ENCODE data around the gene IL3. TPM values are rescaled to one million over a fixed set of nuclear protein-coding genes. Genes with fewer than 3 reads are reported as not detected.

The IL3 gene
- total RNA-seq, 1 donor from 2014 or later, result not detected

DNA sequence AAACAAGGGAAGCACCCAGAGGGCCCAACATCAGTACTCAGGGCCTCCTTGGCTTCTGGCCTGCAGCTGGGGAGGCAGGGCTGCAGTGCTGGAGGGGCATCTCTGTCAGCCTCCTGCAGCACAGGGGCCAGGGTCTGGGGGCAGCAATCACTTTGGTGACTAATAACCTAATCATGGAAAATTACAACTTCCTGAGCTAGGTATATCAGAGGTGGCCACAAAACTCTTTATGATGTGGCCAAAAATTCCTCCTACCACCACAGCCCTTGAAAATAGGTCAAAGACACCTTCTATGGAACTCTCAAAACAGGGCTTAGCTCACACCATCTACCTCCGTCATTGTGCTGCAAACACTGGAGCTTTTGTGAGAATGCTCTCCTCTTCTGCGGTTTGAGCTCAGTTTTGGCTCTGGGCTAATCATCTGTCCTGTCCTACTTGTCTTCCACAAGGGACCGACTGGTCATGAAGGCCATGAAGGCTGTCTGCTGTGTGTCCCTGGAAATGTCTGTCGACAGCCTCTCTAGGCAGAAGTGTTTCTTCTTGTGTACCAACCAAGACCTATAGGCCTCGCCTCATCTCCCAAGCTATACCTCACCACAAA is 41.7 kb downstream of the IL3 start:
- Histone ChIP-seq H3K36me3 (no peaks in the 10 kb centered on the region), H3K4me3 (no peak overlapping the region), H3K9me3 (no peaks in the 10 kb centered on the region), H3K27ac (peak overlapping the region; percentile 53), H3K4me1 (peaks cover 16% of the 10 kb centered on the region), H3K27me3 (no peaks in the 10 kb centered on the region)
- intact Hi-C loops (cut with DNase I), result loop anchor here (5.0 kb wide), 1 partner anchor 1875 kb away; no protein-coding TSS in a partner anchor
- TF ChIP-seq POLR2A (IDR thresholded peaks at IDR 0.05) (no peak), POLR2AphosphoS5 (IDR thresholded peaks at IDR 0.05; ENCODE audit: insufficient read depth in 1 of 2, low read depth in 1 of 2) (no peak)
- TF ChIP-seq, protein P1, sequence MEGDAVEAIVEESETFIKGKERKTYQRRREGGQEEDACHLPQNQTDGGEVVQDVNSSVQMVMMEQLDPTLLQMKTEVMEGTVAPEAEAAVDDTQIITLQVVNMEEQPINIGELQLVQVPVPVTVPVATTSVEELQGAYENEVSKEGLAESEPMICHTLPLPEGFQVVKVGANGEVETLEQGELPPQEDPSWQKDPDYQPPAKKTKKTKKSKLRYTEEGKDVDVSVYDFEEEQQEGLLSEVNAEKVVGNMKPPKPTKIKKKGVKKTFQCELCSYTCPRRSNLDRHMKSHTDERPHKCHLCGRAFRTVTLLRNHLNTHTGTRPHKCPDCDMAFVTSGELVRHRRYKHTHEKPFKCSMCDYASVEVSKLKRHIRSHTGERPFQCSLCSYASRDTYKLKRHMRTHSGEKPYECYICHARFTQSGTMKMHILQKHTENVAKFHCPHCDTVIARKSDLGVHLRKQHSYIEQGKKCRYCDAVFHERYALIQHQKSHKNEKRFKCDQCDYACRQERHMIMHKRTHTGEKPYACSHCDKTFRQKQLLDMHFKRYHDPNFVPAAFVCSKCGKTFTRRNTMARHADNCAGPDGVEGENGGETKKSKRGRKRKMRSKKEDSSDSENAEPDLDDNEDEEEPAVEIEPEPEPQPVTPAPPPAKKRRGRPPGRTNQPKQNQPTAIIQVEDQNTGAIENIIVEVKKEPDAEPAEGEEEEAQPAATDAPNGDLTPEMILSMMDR (IDR thresholded peaks at IDR 0.05), result no peak
- DNase-seq (ENCODE audit: extremely low spot score in 2 of 2), result no peak

DNA sequence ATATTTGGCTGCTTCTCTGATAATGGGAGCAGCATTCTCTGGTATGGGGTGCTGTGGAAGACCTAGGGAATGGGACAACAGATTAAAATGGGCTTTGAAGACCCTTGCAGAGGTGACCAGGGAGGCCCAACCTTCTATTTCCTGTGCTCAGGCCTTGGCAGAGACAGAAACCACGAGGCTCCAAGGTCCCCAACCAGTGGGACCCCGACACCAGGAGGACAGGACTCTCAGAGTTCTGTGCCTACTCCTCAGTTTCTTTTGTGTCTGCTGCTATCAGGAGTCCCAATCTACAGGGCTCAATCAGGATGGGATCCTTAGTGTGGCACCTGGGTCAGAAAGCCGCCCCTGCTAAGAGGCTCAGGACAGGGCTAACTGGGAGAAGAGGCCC is 42.5 kb downstream of the IL3 start:
- Histone ChIP-seq H3K36me3 (no peaks in the 10 kb centered on the region), H3K4me1 (peaks cover 16% of the 10 kb centered on the region), H3K4me3 (no peak overlapping the region), H3K27ac (peak overlapping the region; percentile 53), H3K27me3 (no peaks in the 10 kb centered on the region), H3K9me3 (no peaks in the 10 kb centered on the region)
- TF ChIP-seq, protein P1 (IDR thresholded peaks at IDR 0.05), result no peak
- TF ChIP-seq POLR2AphosphoS5 (IDR thresholded peaks at IDR 0.05; ENCODE audit: insufficient read depth in 1 of 2, low read depth in 1 of 2) (no peak), POLR2A (IDR thresholded peaks at IDR 0.05) (no peak)
- intact Hi-C loops (cut with DNase I), result loop anchor here (5.0 kb wide), 1 partner anchor 1874 kb away; no protein-coding TSS in a partner anchor
- DNase-seq (ENCODE audit: extremely low spot score in 2 of 2), result peak in 1 of 2 donors; percentile 70

DNA sequence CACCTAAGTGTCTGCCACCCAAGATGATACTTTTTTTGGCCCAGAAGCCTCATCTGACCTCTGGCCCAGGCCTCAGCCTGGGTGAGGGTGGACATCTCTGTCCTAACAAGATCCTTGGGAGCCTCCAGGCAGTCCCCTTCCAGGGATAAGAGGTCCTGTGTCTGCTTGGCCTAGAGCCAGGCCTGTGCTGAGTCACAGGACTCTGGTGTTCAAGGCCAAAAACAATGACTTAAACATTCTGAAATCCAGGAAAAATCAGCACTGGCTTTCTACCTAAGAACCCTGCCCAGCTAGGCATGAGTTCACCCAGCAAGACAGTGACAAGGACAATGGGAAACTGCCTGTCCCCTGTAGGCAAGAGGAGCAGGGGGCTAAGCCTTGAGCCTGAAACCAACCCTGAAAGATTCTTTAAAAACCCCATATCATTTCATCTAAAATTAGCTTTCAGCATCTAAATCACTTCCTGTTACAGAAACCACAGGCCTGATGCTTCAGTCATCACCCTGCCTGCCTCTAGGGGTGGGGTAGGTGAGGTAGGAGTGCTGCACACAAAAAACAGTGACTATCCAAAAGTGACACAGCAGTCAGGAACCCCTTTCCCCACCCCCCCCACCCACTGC is 43.0 kb downstream of the IL3 start:
- peaks cover 16% of the 10 kb centered on the region for H3K4me1 ChIP-seq
- TF ChIP-seq, protein P1 (IDR thresholded peaks at IDR 0.05), result no peak
- no peak for TF ChIP-seq POLR2AphosphoS5 (IDR thresholded peaks at IDR 0.05; ENCODE audit: insufficient read depth in 1 of 2, low read depth in 1 of 2)
- no peak for TF ChIP-seq POLR2A (IDR thresholded peaks at IDR 0.05)
- H3K36me3 ChIP-seq, result no peaks in the 10 kb centered on the region
- peak overlapping the region; percentile 53 for H3K27ac ChIP-seq
- H3K9me3 ChIP-seq, result no peaks in the 10 kb centered on the region
- H3K27me3 ChIP-seq, result no peaks in the 10 kb centered on the region
- intact Hi-C loops (cut with DNase I), result loop anchor here (5.0 kb wide), 1 partner anchor 1874 kb away; no protein-coding TSS in a partner anchor
- peak in 1 of 2 donors; percentile 83 for DNase-seq (ENCODE audit: extremely low spot score in 2 of 2)
- no peak overlapping the region for H3K4me3 ChIP-seq

DNA sequence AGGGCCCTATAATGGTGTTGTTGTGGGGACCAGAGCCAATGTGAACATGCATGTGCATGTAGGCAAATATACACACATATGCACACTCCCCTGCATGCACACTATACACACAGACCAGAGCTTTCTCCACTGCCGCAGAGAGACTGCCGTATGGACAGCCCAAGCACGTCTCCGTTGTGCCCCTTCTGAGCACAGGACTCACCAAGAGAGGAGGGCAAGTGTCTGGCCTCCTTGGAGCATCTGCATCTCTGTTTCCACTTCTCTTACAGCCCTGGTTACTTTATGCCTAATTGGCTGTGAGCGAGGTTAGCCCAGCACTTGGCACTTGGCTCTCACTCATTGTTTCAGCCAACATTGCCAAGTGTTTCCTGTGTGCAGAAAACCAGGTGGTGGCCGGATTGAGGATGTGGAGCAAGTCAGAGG is 43.5 kb downstream of the IL3 start:
- intact Hi-C loops (cut with DNase I), result loop anchor here (5.0 kb wide), 1 partner anchor 1873 kb away; no protein-coding TSS in a partner anchor
- Histone ChIP-seq H3K27me3 (no peaks in the 10 kb centered on the region), H3K9me3 (no peaks in the 10 kb centered on the region), H3K27ac (peak overlapping the region; percentile 53), H3K4me3 (no peak overlapping the region), H3K4me1 (peaks cover 16% of the 10 kb centered on the region), H3K36me3 (no peaks in the 10 kb centered on the region)
- DNase-seq (ENCODE audit: extremely low spot score in 2 of 2), result no peak
- TF ChIP-seq POLR2A (IDR thresholded peaks at IDR 0.05), result no peak
- TF ChIP-seq POLR2AphosphoS5 (IDR thresholded peaks at IDR 0.05; ENCODE audit: insufficient read depth in 1 of 2, low read depth in 1 of 2), result no peak
- TF ChIP-seq, protein P1 (IDR thresholded peaks at IDR 0.05), result no peak

DNA sequence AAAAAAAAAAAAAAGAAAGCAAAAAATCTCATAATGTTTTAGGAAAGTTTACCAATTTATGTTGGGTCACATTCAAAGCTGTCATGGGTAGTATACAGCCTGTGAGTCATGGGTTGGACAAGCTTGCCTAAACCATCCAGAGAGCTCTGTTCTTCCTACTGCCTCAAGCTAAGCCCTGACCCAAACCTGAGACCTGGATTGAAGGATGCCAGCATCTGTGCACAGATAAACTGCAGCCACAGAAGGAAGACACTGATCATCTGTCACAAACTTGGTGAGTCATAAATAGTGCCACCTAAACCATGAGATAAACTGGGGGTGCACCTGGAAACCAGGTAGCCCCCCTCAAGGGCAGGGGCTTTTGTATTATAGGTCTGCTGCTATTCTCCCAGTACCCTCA is 44.1 kb downstream of the IL3 start:
- no peak overlapping the region for H3K27ac ChIP-seq
- no peak for DNase-seq (ENCODE audit: extremely low spot score in 2 of 2)
- no peak overlapping the region for H3K4me3 ChIP-seq
- H3K27me3 ChIP-seq, result no peaks in the 10 kb centered on the region
- TF ChIP-seq POLR2A (IDR thresholded peaks at IDR 0.05) (no peak), POLR2AphosphoS5 (IDR thresholded peaks at IDR 0.05; ENCODE audit: insufficient read depth in 1 of 2, low read depth in 1 of 2) (no peak)
- TF ChIP-seq, protein P1 (IDR thresholded peaks at IDR 0.05), result no peak
- H3K36me3 ChIP-seq, result no peaks in the 10 kb centered on the region
- no peaks in the 10 kb centered on the region for H3K9me3 ChIP-seq
- peaks cover 16% of the 10 kb centered on the region for H3K4me1 ChIP-seq
- intact Hi-C loops (cut with DNase I), result loop anchor here (5.0 kb wide), 1 partner anchor 1873 kb away; no protein-coding TSS in a partner anchor

All from vagina (tissue), 2 donors.